CD4-positive, alpha-beta T cell (primary cell): Measurements from ENCODE around the gene PCARE. TPM values are rescaled to one million over a fixed set of nuclear protein-coding genes. Genes with fewer than 3 reads are reported as not detected.

ENCODE experiments used
- ATAC-seq: fragments of 200-7000 bp; cut with Tn5 transposase; one replicate; pipeline ENCODE4 v1.10.0; 2022; ENCODE audit warnings: mild to moderate bottlenecking; ENCODE audit not compliant: poor library complexity
- CTCF ChIA-PET: fragments of 350-600 bp; sonication (Branson Sonifier 250); formaldehyde crosslinking; loops from one replicate; lab custom pipeline; 2021; ENCODE audit warnings: antibody characterized with exemption, inconsistent platforms; lab: Charles Lee
- POLR2A ChIA-PET: fragments of 350-600 bp; sonication (Branson Sonifier 250); formaldehyde crosslinking; loops from one replicate; lab custom pipeline; 2021; ENCODE audit warnings: antibody characterized with exemption, inconsistent platforms; lab: Charles Lee
- DNase-seq, 14 experiments: peaks; one replicate each; pipeline ENCODE4 v3.0.0-alpha.2; 2013 to 2020; ENCODE audit warnings: mixed read lengths in 2 of 14
- H3K27ac ChIP-seq, 2 donors: one replicate each; pipeline versions ENCODE4 v1.5.1 to v1.7.0; 2013; ENCODE audit warnings: low read length in 2 of 2, low read depth in 1 of 2, mild to moderate bottlenecking in 1 of 2
- H3K27me3 ChIP-seq, 2 experiments: 1 replicate in 1 of 2; 2 replicates in 1 of 2; pipeline versions ENCODE4 v1.6.1 to v1.7.0; 2013; ENCODE audit warnings: low read length in 2 of 2, control low read depth in 1 of 2, mild to moderate bottlenecking in 1 of 2, moderate library complexity in 1 of 2; ENCODE audit not compliant: insufficient read depth in 2 of 2, control insufficient read depth in 1 of 2
- H3K36me3 ChIP-seq: one replicate; pipeline ENCODE4 v1.6.1; 2013; ENCODE audit warnings: low read length, control low read depth; ENCODE audit not compliant: insufficient read depth
- H3K4me1 ChIP-seq: one replicate; pipeline ENCODE4 v1.6.1; 2013; ENCODE audit warnings: low read length, control low read depth; ENCODE audit not compliant: insufficient read depth
- H3K4me3 ChIP-seq: one replicate; pipeline ENCODE4 v1.5.1; 2013; ENCODE audit warnings: mild to moderate bottlenecking, low read length, moderate library complexity
- H3K9me3 ChIP-seq, 2 experiments: 1 replicate in 1 of 2; 2 replicates in 1 of 2; pipeline versions ENCODE4 v1.6.1 to v1.7.0; 2013; ENCODE audit warnings: low read length in 2 of 2, mild to moderate bottlenecking in 2 of 2, control low read depth in 1 of 2, moderate library complexity in 1 of 2; ENCODE audit not compliant: control insufficient read depth in 1 of 2, insufficient read depth in 1 of 2
- H3K27ac Mint-ChIP-seq: one replicate; pipeline ENCODE4 v1.8.0; 2020; ENCODE audit warnings: mixed read lengths
- H3K27me3 Mint-ChIP-seq: one replicate; pipeline ENCODE4 v1.8.0; 2021; ENCODE audit warnings: mixed read lengths
- H3K36me3 Mint-ChIP-seq: one replicate; pipeline ENCODE4 v1.8.0; 2021; ENCODE audit warnings: low read depth, mixed read lengths
- H3K4me1 Mint-ChIP-seq: one replicate; pipeline ENCODE4 v1.8.0; 2021; ENCODE audit warnings: low read depth, mixed read lengths
- H3K4me3 Mint-ChIP-seq: one replicate; pipeline ENCODE4 v1.8.0; 2020; ENCODE audit warnings: mild to moderate bottlenecking, mixed read lengths
- H3K9me3 Mint-ChIP-seq: one replicate; pipeline ENCODE4 v1.8.0; 2020; ENCODE audit warnings: mixed read lengths
- CTCF ChIP-seq: fragments of 200-600 bp; IDR thresholded peaks from one replicate; pipeline ENCODE4 v1.8.0; 2022; ENCODE audit warnings: antibody characterized with exemption, mild to moderate bottlenecking
- intact Hi-C, 2 experiments: fragments of 100-400 bp; cut with DNase I in 1 of 2; cut with micrococcal nuclease in 1 of 2; formaldehyde crosslinking; loops; one replicate each; pipeline versions ENCODE4 v1.15.1 to v1.9.0; 2023 to 2025; cut with DNase I, micrococcal nuclease
- total RNA-seq, 174 experiments: library from RNA in 2 of 174; stranded (reverse) in 2 of 174; gene quantifications; one replicate each; pipeline ENCODE4 v1.2.3 and lab custom pipeline; 2021 to 2026

The PCARE gene
- total RNA-seq, 2 experiments from 2014 or later, result not detected

- DNase-seq, result no peak
- Histone ChIP-seq H3K27me3 (no peaks in the 10 kb centered on the region), H3K36me3 (peaks cover 4% of the 10 kb centered on the region), H3K4me1 (peaks cover 21% of the 10 kb centered on the region), H3K4me3 (no peak overlapping the region), H3K27ac (no peak overlapping the region), H3K9me3 (no peaks in the 10 kb centered on the region)
- Mint-ChIP-seq H3K27ac (no peak overlapping the region), H3K4me3 (no peak overlapping the region), H3K4me1 (peaks cover 29% of the 10 kb centered on the region), H3K9me3 (no peaks in the 10 kb centered on the region), H3K27me3 (no peaks in the 10 kb centered on the region), H3K36me3 (no peaks in the 10 kb centered on the region)
- ChIA-PET CTCF (interaction anchor here (1.3 kb wide), 1 partner anchor 17 kb away, joined by 5 read pairs; no protein-coding TSS in a partner anchor), POLR2A (no interaction called here)
- ATAC-seq, result no peak
- no peak for TF ChIP-seq CTCF
- intact Hi-C loops, result no loop called here
Observed at GRCh38 chr2:29032189-29032588, 42.1 kb downstream of the PCARE start.

- ChIA-PET CTCF (no interaction called here), POLR2A (no interaction called here)
- Mint-ChIP-seq H3K27me3 (no peaks in the 10 kb centered on the region), H3K27ac (no peak overlapping the region), H3K4me3 (no peak overlapping the region), H3K36me3 (no peaks in the 10 kb centered on the region), H3K4me1 (peaks cover 29% of the 10 kb centered on the region), H3K9me3 (no peaks in the 10 kb centered on the region)
- no peaks in the 10 kb centered on the region for H3K9me3 ChIP-seq
- DNase-seq (no peak), ATAC-seq (no peak)
- H3K36me3 ChIP-seq, result peaks cover 4% of the 10 kb centered on the region
- H3K4me3 ChIP-seq, result no peak overlapping the region
- no peak overlapping the region for H3K27ac ChIP-seq
- TF ChIP-seq CTCF, result no peak
- H3K4me1 ChIP-seq, result peaks cover 21% of the 10 kb centered on the region
- H3K27me3 ChIP-seq, result no peaks in the 10 kb centered on the region
- intact Hi-C loops, result no loop called here
Observed at GRCh38 chr2:29031046-29031445, 43.3 kb downstream of the PCARE start.

- no peaks in the 10 kb centered on the region for H3K36me3 ChIP-seq
Observed at GRCh38 chr2:29025711-29026110, 48.6 kb downstream of the PCARE start.

More at GRCh38 chr2:29025711-29026110, 48.6 kb downstream of the PCARE start:
- Mint-ChIP-seq H3K27ac (no peak overlapping the region), H3K27me3 (no peaks in the 10 kb centered on the region), H3K36me3 (no peaks in the 10 kb centered on the region), H3K4me1 (no peaks in the 10 kb centered on the region), H3K9me3 (no peaks in the 10 kb centered on the region), H3K4me3 (no peak overlapping the region)
- TF ChIP-seq CTCF, result no peak
- DNase-seq, result no peak
- no peaks in the 10 kb centered on the region for H3K9me3 ChIP-seq
- intact Hi-C loops, result no loop called here
- no peaks in the 10 kb centered on the region for H3K27me3 ChIP-seq
- H3K27ac ChIP-seq, result no peak overlapping the region
- ATAC-seq, result no peak
- no peaks in the 10 kb centered on the region for H3K4me1 ChIP-seq
- CTCF ChIA-PET, result no interaction called here
- POLR2A ChIA-PET, result interaction anchor here (1.5 to 2.3 kb wide), 2 partner anchors 11 to 61 kb away, joined by 4 to 8 read pairs; no protein-coding TSS in a partner anchor
- H3K4me3 ChIP-seq, result no peak overlapping the region
